NCI-H226 (cell line): ENCODE results near the gene ABLIM2.

ENCODE experiments used
- DNase-seq: peaks from one replicate; pipeline ENCODE4 v3.0.0-alpha.2; 2015

The ABLIM2 gene

DNA sequence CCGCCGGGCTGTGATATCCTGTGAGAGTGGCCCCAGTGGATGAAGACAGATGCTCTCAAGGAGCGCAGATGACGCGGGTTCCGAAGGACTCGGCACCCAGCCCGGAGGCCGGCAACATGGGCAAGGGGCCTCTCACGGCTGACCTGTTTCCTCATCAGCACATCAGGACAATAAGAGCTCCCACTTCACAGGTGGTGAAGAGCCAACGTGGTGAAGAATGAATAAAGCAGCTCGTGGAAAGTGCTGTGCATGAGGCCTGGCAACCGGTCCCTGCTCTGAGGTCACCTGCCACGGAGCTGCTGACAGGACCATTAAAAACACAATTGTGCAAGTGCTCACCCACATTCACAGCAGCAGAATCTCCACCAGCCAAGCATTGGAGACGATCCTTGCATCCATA, 22.9 kb downstream of the ABLIM2 start:
- DNase-seq, result no peak

DNA sequence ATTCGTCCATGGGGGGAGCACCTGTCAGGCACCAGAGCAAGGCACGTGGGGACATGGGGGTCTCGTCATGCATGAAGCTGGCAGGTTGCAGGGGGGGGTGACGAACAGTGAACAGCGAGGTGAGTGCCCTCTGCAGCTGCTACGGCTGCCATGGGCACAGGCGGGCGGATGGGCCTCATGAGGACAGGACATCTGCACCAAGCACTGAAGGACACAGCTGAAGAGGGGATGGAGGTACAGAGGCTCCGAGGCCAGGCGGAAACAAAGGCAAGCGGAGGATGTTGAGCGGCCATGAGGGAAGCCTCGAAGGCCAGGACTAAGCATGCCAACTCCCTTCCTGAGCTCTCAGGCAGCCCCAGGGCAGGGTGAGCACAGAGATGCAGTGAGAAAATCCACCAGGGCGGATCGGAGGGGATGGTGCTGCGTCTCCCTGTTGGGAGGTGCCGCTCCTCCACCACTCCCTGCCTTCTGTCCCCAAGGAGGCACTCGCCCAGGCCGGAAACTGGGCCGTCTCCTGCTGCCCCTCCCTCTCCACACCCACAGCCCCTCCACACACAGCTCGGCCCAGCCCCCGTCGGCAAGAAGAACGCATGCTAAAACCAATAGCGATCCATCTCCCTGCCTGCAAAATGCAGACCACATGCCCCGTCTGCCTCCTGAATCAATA, 24.6 kb downstream of the ABLIM2 start:
- no peak for DNase-seq

DNA sequence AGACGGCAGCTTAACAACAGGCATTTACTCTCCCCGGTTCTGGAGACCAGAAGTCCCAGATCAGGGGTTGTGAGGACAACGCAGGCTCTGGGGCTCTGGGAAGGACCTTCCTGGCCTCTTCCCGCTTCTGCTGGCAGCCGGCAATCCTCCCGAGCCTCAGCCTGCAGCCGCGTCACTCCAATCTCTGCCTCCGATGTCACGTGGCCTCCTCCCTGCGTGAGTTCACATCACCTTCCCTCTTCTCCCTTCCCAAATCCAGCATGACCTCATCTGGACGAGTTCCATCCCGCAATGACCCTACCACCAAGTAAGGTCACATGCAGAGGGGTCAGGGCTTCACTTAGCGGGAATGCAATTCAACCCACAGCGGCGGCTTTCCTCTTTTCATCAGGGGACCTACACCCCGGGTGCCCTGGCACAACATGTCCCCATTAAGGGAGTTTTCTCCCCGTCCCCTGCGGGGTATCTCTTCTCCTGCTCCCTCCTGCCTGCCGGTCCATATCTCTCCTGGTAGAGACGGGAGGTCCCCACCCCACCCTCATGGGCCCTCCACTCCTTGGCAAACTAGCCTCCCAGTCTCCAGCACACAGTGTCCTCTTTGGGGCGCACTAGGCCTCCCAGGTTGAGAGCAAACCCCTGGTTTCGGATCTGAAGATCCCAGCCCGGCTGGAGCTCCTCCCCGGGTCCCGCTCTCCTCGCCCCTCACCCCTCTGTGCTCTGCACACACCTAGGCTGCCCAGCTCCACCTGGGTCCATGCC, 25.5 kb downstream of the ABLIM2 start:
- no peak for DNase-seq

DNA sequence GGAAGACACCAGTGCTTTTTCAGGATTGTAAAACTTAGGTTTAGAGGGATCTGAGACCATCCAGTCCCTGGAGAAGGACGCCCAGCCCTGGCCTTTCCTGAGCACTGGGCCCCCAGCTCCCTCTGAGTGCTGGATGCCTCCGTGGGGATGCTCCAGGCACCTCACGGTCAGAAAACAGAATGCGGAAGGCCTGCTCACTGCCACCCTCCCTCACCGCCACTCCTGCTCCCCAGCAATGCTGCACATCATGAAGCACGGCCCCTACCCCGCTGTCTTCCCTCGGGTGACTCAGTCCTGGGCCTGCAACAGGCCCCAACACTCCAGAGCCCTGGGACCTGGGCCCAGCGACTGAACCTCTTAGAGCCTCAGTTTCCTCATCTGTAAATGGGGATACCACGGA, 26.2 kb downstream of the ABLIM2 start:
- no peak for DNase-seq

DNA sequence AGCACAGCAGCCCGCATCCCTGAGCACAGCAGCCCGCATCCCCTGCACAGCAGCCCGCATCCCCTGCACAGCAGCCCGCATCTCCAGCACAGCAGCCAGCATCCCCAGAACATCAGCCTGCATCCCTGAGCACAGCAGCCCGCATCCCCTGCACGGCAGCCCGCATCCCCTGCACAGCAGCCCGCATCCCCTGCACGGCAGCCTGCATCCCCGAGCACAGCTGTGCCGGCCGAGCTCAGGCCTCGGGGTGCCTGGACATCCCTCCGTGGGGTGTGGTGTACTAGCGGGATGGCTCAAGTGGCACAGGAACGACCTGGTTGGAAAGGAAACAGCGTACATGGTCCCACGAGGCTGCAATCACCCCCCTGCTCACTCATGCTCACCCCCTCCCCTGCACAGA, 26.8 kb downstream of the ABLIM2 start:
- no peak for DNase-seq

DNA sequence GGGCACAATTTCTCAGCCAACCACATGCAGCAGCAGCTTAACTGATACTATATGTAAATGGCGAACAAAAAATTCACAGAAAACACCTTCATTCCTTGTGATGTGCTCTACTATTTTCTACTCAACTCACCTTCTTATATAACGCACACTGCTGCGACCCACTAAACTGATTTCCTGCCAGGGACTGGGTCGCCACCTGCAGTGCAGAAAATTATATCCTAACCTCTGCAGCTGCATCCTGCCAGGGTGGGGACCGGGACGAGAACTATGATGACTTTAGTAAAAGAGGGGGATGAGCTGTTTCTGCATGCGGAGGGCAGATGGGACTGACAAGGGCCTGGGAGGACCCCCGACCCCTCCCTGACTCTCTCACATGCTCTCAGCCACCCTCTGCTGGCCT, 27.4 kb downstream of the ABLIM2 start:
- no peak for DNase-seq

DNA sequence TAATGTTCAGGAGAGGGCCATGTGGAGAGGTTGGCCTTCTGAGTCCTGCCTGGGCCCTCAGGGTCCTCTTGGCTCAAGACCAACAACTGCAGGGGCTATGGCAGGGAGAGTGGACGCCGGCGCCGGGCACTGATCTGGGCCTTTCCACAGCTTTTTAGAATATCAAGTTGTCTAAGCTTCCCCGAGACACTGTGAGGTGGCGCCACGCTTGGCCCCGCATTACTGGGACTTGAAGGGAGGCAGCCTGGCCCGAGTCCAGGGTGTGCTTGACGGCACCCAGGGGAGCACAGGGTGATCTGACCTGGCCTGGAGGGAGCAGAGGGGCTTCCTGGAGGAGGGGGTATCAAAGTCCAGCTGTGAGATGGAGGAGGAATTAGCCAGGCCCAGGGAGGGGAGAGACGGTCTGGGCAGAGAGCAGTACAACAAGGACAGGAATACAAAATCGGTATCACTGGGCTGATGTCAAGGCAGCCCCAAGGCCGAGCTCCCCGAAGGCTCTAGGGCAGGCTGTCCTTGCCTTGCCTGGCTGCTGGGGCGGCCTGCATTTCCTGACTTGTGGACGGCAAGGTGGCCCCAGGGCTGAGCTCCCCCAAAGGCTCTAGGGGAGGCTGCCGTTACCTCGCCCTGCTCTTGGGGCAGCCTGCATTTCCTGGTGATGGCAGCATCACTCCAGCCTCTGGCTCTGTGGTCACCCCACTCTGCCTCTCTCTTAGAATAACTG, 28.1 kb downstream of the ABLIM2 start:
- no peak for DNase-seq

DNA sequence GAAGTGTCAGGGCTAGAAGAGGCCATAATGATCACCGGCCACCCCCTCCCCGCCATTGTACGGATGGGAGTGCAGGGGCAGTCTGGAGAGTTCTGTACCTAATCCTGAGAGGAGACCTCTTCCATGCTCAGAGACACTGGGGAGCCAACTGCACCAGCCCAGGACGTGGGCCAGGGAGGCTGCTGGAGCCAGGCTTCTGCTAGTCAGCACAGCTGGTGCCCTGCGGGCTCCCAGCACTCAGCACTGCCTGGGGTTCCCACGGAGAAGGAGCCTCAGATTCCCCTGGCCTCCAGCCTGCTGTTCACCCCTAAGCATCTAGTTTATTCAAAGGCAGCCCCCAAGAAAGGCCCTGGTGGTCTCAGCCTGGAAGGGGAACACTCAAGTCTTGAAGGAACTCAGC, 28.8 kb downstream of the ABLIM2 start:
- DNase-seq, result no peak

DNA sequence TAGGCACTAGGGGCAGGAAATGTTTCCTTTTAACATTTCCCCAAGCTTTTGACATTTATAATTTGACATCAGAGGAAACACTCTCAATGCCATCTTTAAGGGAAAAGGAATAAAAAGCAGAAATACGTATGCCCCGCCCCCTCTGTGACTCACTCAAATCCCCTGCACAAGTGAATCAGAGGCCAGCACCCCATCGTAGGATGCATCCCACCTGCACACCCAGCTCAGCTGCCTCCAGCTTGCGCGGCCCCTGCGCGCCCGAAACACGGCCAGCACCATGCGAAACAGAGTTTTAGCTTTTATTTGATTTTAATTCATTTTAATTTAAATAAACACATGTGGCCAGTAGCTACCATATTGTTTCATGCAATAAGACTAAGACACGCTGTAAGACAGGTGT, 29.5 kb downstream of the ABLIM2 start:
- no peak for DNase-seq

DNA sequence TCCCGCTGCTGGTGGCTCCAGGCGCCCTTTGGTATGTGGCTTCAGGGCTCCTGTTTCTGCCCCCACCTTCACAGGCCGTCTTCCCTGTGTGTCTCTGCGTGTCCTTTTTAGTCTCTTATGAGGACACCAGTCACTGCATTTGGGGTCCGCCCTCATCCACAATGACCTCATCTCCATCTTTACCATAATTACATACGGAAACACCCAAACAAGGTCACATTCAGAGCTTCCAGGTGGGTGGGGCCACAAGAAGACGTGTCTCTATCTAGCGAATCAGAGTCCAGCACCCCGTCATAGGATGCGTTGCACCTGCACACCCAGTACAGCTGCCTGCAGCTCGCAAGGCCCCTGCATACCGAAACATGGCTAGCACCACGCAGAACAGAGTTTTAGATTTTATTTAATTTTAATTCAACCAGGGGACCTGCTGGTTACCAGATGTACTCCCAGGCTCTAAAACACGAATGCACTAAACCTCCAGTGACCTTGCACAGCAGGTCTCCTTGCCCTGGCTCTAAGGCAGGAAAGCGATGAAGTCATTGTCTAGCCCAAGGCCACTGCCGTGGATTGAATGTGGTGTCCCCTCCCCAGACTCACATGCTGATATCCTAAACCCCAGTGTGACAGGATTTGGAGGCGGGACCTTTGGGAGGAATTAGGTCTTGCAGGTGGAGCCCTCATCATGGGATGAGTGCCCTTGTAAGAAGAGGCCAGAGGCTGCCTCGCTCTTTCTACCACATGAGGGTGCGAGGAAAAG, 30.3 kb downstream of the ABLIM2 start:
- DNase-seq, result no peak

DNA sequence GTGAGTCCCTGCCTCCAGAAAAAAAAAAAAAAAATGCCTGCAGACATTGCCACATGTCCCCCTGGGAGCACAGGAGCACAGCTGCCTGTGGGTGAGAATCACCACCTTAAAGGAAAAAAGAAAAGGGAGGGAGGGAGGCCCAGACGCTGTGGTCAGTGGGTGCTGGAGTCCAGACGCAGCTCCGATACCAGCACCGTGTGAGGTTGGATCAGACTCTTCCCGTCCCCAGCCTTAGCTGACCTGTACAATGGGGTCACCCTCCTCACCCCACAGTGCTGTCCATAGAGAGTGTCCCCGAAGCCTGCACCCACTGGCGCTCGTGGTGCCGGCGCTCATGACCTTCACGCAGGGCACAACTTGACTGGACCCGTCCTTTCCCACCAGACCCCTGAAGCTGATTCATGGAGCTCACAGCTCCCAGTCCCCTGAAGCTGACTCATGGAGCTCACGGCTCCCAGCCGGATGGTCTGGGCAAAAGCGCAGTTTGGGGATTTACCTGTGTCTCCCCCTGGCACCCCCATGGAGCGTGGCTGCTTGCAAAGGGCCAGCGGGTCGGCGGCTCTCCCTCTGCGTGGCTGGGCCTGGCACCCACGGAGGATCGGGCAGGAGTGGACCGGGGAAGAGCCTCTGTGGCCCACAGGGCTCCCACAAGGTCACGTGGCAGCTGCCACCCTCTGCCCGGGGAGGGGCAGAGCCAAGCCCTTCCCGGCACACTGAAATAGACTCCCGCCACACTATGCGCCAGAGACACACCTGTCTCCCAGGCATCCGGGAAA, 31.4 kb downstream of the ABLIM2 start:
- no peak for DNase-seq

DNA sequence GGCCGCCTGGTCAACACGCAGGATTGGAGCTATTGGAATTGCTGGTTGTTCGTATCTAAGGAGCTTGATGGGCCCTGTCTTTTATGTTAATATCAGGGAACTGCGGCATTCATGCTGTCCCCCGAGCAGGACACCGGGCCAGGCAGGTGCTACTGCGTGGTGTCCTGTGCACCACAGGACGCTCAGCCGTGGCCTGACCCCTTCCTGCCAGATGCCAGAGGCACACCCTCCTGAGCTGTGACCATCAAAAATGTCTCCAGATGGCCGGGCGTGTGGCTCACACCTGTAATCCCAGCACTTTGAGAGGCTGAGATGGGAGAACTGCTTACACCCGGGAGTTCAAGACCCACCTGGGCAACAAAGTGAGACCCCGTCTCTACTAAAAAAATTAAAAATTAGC, 32.1 kb downstream of the ABLIM2 start:
- DNase-seq, result no peak

DNA sequence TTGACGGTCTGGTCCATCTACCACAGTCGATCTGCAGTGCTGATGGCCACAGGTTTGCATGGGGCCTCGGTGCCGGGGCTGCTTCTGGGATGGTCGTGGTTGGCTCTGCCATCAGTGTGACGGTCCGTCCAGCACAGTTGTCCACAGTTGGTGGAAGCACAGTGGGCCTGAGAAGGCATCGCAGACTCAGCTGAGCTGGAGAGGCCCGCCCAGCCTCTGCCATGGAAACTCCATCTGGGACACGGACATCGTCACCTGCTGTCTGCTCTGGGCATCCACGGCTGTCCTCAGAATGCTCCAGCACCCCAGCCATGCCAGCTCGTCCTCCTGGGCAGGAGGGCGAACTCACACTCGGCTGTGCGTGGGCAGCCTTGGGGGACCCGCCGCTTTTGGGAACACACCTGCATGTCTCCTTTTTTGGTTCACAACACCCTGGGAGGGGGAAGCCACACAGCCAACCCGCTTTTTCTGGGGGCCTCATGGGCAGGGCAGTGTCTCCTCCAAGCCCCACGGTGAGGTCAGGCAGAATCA, 33.0 kb downstream of the ABLIM2 start:
- no peak for DNase-seq

DNA sequence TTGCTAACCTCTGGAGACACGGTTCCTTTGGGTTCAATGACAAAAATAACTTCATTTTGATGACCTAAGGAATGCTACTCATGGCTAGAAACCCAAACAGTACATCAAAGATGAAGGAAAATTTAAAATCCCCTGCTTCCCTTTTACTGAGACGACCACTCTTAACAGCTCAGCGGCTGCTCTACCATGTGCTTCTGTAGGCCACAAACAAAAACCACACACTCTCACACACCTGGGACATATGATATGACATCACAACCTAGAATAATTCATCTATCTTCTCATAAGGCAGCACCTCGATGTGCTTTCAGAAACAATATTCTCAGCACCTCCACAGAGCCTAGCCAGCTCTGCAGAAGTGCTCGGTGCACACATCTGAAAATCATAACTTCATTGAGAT, 34.7 kb downstream of the ABLIM2 start:
- no peak for DNase-seq

DNA sequence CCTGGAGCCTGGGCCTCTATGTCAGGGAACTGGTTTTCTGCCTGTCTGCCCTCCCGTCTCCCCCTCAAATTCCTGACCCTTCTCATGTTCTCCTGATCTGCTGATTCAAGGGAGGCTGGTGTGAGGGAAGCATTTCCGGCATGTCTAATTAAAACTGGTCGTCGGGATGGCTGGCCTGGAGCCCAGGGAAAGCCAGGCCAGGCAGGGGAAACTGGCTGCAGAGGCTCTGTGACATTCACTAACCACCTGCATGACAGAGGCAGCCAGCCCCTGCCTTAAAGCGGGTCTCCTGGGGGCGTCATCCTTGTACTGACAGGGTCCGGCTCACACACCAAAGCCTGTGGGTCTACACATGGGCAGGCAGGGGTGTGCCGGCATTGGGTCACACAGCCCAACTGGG, 35.2 kb downstream of the ABLIM2 start:
- DNase-seq, result no peak

DNA sequence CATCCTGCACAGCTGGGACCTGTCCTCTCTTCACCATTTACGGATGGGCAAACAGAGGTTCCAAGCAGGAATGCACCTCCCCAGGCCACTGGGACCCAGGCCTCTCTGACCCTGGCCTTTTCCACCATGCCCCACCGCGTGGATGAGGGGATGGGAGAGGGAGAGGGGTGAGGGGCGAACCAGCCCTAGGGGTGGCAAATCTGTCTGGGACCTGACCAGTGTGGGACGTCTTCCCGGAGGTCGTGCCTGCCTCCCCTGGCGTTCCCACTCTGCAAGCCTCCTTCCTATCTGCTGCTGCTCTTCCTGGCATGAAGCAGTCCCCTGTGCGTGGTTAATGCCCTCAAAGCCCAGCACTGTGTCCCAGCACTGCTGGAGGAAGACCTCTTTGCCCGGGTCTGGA, 35.9 kb downstream of the ABLIM2 start:
- no peak for DNase-seq

DNA sequence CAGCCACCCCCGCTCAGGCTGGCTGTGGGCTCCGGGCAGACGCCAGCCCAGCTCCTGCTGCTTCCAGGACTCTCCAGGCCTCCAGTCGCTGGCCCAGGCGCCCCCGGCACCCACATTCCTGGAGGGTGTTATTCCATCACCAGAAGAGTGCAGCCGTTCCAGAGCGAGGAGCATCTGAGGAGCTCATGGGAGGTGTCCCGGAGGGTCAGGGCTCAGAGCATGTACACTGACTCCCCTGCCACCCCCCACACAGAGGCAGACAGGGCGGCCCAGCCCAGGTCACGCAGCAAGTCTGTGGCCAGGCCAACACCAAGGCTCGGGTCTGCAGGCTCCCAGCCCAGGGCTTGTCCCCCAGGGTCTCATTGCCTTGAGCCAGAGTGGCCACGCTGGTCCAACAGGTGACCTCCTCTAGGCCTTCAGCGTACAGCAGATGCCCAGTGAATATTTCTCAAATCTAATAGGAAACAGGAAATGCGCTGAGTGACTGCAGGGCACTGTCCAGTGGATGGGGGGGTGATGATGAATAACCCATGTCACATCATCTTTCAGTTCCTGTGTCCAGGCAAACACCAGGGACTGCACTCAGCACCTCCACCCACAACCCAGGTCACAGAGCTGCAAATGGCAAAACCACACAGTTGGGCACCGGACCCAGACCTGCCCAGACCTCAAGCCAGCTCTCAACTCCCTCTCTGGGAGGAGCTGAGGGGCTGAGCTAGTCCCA, 37.2 kb downstream of the ABLIM2 start:
- DNase-seq, result no peak

DNA sequence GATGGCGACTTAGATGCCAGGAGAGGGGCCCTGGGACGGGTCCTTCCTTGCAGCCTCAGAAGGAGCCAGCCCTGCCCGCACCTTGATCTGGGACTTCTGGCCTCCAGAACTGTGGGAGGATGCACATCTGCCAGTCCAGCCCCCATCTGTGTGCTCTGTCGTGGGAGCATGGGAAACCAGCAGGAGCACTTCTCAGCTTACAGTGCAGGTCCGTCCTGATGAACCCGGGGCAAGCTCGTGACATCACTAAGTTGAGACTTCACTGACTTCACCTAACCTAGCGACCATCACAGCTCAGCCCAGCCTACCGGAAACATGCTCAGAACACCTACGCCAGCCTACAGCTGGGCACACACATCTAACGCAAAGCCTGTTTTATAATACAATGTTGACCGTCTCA, 38.1 kb downstream of the ABLIM2 start:
- DNase-seq, result no peak

DNA sequence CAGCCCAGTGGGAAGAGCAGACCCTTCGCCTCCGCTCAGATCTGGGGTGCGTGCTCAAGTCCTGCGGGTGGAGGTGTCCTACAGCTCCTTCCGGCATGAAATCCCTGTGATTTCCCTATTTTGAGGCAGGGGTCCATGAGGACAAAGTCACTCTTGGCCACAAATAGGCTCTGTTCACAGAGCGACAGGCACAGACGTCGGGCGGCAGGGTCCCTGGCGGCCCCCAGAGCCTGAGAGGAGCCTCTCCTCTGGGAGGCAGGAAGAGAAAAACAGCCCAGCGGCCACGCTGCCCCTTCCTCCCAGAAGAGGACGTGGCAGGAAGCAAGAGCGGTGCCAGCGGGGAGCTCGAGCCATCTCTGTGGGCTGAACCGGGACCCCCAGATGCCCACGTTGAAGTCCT, 38.7 kb downstream of the ABLIM2 start:
- no peak for DNase-seq

DNA sequence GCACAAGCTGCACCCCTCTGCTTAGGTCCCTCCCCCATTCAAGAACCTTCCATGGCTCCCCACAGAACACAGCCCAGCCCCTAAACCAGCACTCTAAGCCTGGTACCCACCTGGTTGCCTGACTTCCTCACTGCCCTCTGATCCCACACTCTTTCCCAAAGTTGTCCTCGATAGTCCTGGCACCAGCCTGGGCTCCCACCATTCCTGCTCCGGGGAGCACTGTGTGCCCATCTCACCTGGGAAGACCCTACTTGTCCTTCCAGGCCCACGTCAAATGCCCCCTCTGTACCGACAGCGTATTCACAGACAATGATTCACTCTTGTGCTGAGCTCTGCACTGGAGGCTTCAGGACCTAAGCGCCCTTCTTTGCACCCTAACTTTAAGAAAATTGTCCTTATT, 40.1 kb downstream of the ABLIM2 start:
- no peak for DNase-seq

DNA sequence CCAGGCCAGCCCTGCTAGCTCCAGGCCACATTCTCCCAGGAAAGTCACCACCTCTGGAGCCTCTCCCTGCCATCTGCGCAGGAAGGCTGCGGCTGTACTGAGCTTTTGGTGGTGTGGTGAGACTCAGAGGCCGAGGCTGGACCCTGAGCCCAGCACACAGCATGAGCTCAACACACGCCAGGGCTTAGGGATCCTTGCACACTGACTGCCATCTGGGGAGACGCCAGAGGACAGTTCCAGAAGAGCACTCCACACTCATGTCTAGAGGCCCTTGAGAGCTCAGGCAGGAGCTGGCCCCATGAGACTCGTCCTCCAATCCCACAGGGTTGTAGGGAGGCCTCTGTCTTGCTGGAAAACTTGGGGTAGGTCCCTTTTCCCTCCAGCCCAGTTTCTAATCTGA, 40.6 kb downstream of the ABLIM2 start:
- no peak for DNase-seq

DNA sequence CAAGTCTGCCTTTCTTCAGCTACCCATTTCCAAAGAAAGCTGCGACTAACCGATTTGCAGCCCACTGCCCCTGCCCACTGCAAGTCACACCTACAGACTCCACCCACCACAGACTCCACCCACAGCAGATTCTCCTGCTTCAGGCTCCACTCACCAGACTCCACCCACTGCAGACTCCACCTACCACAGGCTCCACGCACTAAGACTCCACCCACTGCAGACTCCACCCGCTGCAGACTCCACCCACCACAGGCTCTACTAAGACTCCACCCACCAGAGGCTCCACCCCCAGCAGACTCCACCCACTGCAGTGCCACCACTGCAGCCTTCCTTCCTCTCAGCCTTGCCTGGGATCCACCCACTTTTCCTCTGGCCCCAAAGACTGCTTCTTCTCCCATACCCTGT, 41.3 kb downstream of the ABLIM2 start:
- DNase-seq, result peak; percentile 27
